DND-41 (cell line): ENCODE data around the gene TGIF1.

Source experiments
- ATAC-seq: fragments of 200-7000 bp; cut with Tn5 transposase; 3 replicates; pipeline ENCODE4 v1.9.1; 2021; ENCODE audit warnings: low read depth; ENCODE audit not compliant: insufficient read depth
- DNase-seq: peaks from one replicate; pipeline ENCODE4 v3.0.0-alpha.2; 2020
- H2AFZ ChIP-seq: 2 replicates; pipeline ENCODE4 v1.6.0; 2012; ENCODE audit warnings: low read depth, low read length
- H3K27ac ChIP-seq: 2 replicates; pipeline ENCODE4 v1.5.1; 2012; ENCODE audit warnings: low read length, inconsistent platforms
- H3K27me3 ChIP-seq: fragments of 200-600 bp; sonication (generic); 2 replicates; pipeline ENCODE4 v1.6.0; 2012; ENCODE audit warnings: low read length, mild to moderate bottlenecking, inconsistent platforms; ENCODE audit not compliant: insufficient read depth, poor library complexity
- H3K36me3 ChIP-seq: 2 replicates; pipeline ENCODE4 v1.5.1; 2012; ENCODE audit warnings: low read length, inconsistent platforms; ENCODE audit not compliant: insufficient read depth
- H3K4me1 ChIP-seq: 2 replicates; pipeline ENCODE4 v1.5.1; 2012; ENCODE audit warnings: mild to moderate bottlenecking, low read length; ENCODE audit not compliant: insufficient read depth
- H3K4me2 ChIP-seq: 2 replicates; pipeline ENCODE4 v1.6.0; 2012; ENCODE audit warnings: mild to moderate bottlenecking, moderate library complexity, low read length, inconsistent platforms; ENCODE audit not compliant: insufficient read depth
- H3K4me3 ChIP-seq, 2 experiments: fragments of 200-600 bp in 1 of 2; shearing (Covaris generic) in 1 of 2; 2 replicates each; pipeline ENCODE4 v1.5.1; 2012 to 2016; ENCODE audit warnings: inconsistent platforms in 2 of 2, low read length in 2 of 2, mild to moderate bottlenecking in 2 of 2, low read depth in 1 of 2, moderate library complexity in 1 of 2
- H3K79me2 ChIP-seq: 2 replicates; pipeline ENCODE4 v1.6.0; 2012; ENCODE audit warnings: low read length, inconsistent platforms; ENCODE audit not compliant: insufficient read depth
- H3K9ac ChIP-seq: 2 replicates; pipeline ENCODE4 v1.6.0; 2012; ENCODE audit warnings: low read depth, mild to moderate bottlenecking, inconsistent platforms, low read length, moderate library complexity
- H3K9me3 ChIP-seq: 2 replicates; pipeline ENCODE4 v1.5.1; 2012; ENCODE audit warnings: low read length, moderate library complexity, mild to moderate bottlenecking, inconsistent platforms; ENCODE audit not compliant: insufficient read depth, severe bottlenecking
- H4K20me1 ChIP-seq: 2 replicates; pipeline ENCODE4 v1.6.0; 2012; ENCODE audit warnings: low read length; ENCODE audit not compliant: insufficient read depth
- CTCF ChIP-seq: IDR thresholded peaks from 2 replicates; pipeline ENCODE4 v1.5.1; 2012; ENCODE audit warnings: borderline replicate concordance, low read length, moderate library complexity, mild to moderate bottlenecking; ENCODE audit not compliant: poor library complexity, severe bottlenecking; ENCODE audit errors: extremely low read depth
- EZH2 ChIP-seq: IDR thresholded peaks from 3 replicates; pipeline ENCODE4 v1.6.1; 2012; ENCODE audit warnings: borderline replicate concordance, low read depth, mild to moderate bottlenecking, moderate library complexity, low read length, inconsistent platforms; ENCODE audit not compliant: severe bottlenecking

The TGIF1 gene

GRCh38 chr18:3449512-3450011 lies 410 bp upstream of the TGIF1 start:
- Histone ChIP-seq H3K27me3 (no peaks in the 10 kb centered on the region), H3K9ac (peak overlapping the region; percentile 74), H3K4me2 (peak overlapping the region; percentile 67), H3K27ac (peak overlapping the region; percentile 94), H4K20me1 (peaks cover 13% of the 10 kb centered on the region; the same call in 1 of the 2 replicates), H3K79me2 (peaks cover 66% of the 10 kb centered on the region), H3K4me1 (peaks cover 41% of the 10 kb centered on the region), H2AFZ (peak overlapping the region; percentile 74), H3K4me3 (peak overlapping the region; percentile 73 to 76; a peak in 3 of 4 replicates), H3K36me3 (no peaks in the 10 kb centered on the region; the same call in 1 of the 2 replicates), H3K9me3 (no peaks in the 10 kb centered on the region)
- TF ChIP-seq CTCF (no peak), EZH2 (no peak)
- DNase-seq (peak; percentile 81), ATAC-seq (peak; percentile 1)

- DNase-seq: no peak
- H3K27ac ChIP-seq: peak overlapping the region; percentile 94
- ATAC-seq: no peak
- peaks cover 23% of the 10 kb centered on the region for H4K20me1 ChIP-seq
- no peaks in the 10 kb centered on the region for H3K9me3 ChIP-seq
- H3K9ac ChIP-seq: peak overlapping the region; percentile 74
- H3K4me1 ChIP-seq: peaks cover 52% of the 10 kb centered on the region
- TF ChIP-seq EZH2 (no peak), CTCF (no peak)
- peaks cover 7% of the 10 kb centered on the region for H3K36me3 ChIP-seq
- peak overlapping the region; percentile 67 for H3K4me2 ChIP-seq
- no peaks in the 10 kb centered on the region for H3K27me3 ChIP-seq
- peak overlapping the region; percentile 76 to 77 for H3K4me3 ChIP-seq
- peak overlapping the region; percentile 75 for H2AFZ ChIP-seq
- H3K79me2 ChIP-seq: peaks cover 78% of the 10 kb centered on the region
These were observed 819 bp downstream of the TGIF1 start for GRCh38 chr18:3450799-3451182.

GRCh38 chr18:3451183-3451988 lies 1.4 kb downstream of the TGIF1 start:
- peak overlapping the region; percentile 76 to 77 for H3K4me3 ChIP-seq
- H4K20me1 ChIP-seq: peaks cover 29% of the 10 kb centered on the region
- H3K79me2 ChIP-seq: peaks cover 84% of the 10 kb centered on the region
- peak overlapping the region; percentile 53 for H2AFZ ChIP-seq
- peak overlapping the region; percentile 94 for H3K27ac ChIP-seq
- H3K4me2 ChIP-seq: peak overlapping the region; percentile 67
- 0 out of 3 replicates have a peak, but pooled peaks have one; percentile 2 for ATAC-seq
- peak overlapping the region; percentile 74 for H3K9ac ChIP-seq
- TF ChIP-seq CTCF (no peak), EZH2 (no peak)
- no peaks in the 10 kb centered on the region for H3K27me3 ChIP-seq
- peak; percentile 80 for DNase-seq
- peaks cover 48% of the 10 kb centered on the region for H3K4me1 ChIP-seq
- H3K36me3 ChIP-seq: peaks cover 13% of the 10 kb centered on the region
- H3K9me3 ChIP-seq: no peaks in the 10 kb centered on the region
